ENCODE measurements around the gene UBE2L5.

UBE2L5 gene

GRCh38 chr13:30422054-30422839, at the start of gene UBE2L5:
TSS of gene UBE2L5 (plus strand) at chr13:30422493. CDS start at chr13:30427991, 5,498 bp downstream.
- DNase-seq = peak; percentile 69

- no peak for DNase-seq
These were observed 48.6 kb upstream of the UBE2L5 start for GRCh38 chr13:30373727-30374126.

- DNase-seq = no peak
These were observed 46.9 kb upstream of the UBE2L5 start for GRCh38 chr13:30375265-30375835.

- DNase-seq = no peak
These were observed 45.6 kb upstream of the UBE2L5 start for GRCh38 chr13:30376426-30377311.

GRCh38 chr13:30377312-30377685, 45.0 kb upstream of the UBE2L5 start:
- no peak for DNase-seq

GRCh38 chr13:30378191-30378590, 44.1 kb upstream of the UBE2L5 start:
- no peak for DNase-seq

- DNase-seq = no peak
These were observed 41.2 kb upstream of the UBE2L5 start for GRCh38 chr13:30381049-30381448.

- DNase-seq = no peak
These were observed 39.3 kb upstream of the UBE2L5 start for GRCh38 chr13:30382836-30383525.

GRCh38 chr13:30388406-30389283, 33.6 kb upstream of the UBE2L5 start:
- no peak for DNase-seq

GRCh38 chr13:30391956-30392680, 30.2 kb upstream of the UBE2L5 start:
- no peak for DNase-seq

- no peak for DNase-seq
These were observed 29.6 kb upstream of the UBE2L5 start for GRCh38 chr13:30392681-30393045.

- no peak for DNase-seq
These were observed 27.5 kb upstream of the UBE2L5 start for GRCh38 chr13:30394751-30395191.

- peak; percentile 64 for DNase-seq
These were observed 26.8 kb upstream of the UBE2L5 start for GRCh38 chr13:30395192-30396158.

- DNase-seq = no peak
These were observed 25.7 kb upstream of the UBE2L5 start for GRCh38 chr13:30396434-30397075.

- DNase-seq = no peak
These were observed 23.7 kb upstream of the UBE2L5 start for GRCh38 chr13:30398601-30399072.

GRCh38 chr13:30400376-30400775, 21.9 kb upstream of the UBE2L5 start:
- no peak for DNase-seq

GRCh38 chr13:30401347-30401746, 20.9 kb upstream of the UBE2L5 start:
- no peak for DNase-seq

GRCh38 chr13:30403456-30403855, 18.8 kb upstream of the UBE2L5 start:
- no peak for DNase-seq

- no peak for DNase-seq
These were observed 18.1 kb upstream of the UBE2L5 start for GRCh38 chr13:30404207-30404606.

Data from COR-L47 (cell line).